ENCODE results near the gene KRT72. TPM values are rescaled to one million over a fixed set of nuclear protein-coding genes. Genes with fewer than 3 reads are reported as not detected.

Gene KRT72
- total RNA-seq, 1 experiment from 2014 or later, result not detected

DNA sequence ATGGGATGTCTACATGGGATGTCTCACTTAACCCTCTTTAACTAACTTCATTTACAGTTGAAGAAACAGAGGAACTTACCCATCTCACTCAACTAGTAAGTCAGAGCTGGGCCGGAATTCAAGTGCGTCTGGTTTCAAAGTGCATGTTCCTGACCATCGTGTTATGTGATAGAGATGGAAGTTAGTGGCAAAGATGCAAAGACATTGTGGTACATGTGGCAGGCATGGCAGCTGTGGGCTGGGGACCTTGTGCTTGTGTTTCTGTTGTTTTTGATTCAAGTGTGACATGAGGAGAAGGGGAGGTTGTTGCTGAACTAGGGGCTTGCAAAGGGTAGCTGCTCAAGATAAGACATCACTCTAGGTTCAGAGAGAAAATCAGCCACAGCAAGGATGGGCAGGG, 25.3 kb downstream of the KRT72 start:
- Histone ChIP-seq H3K9me3 (no peaks in the 10 kb centered on the region), H3K4me3 (ENCODE audit: low read depth, low read length) (no peak overlapping the region), H3K4me1 (no peaks in the 10 kb centered on the region), H3K27me3 (replicated peaks; ENCODE audit: control insufficient read depth, insufficient read depth, low read length) (no peaks in the 10 kb centered on the region), H3K36me3 (ENCODE audit: control insufficient read depth, insufficient read depth, low read length) (no peaks in the 10 kb centered on the region)
- DNase-seq, result no peak
- CTCF ChIA-PET, result no interaction called here
- Mint-ChIP-seq H3K27ac (ENCODE audit: unreplicated experiment) (no peak overlapping the region), H3K9me3 (ENCODE audit: unreplicated experiment) (no peaks in the 10 kb centered on the region), H3K4me3 (ENCODE audit: unreplicated experiment) (no peak overlapping the region), H3K27me3 (ENCODE audit: insufficient read depth, unreplicated experiment) (peaks cover 3% of the 10 kb centered on the region), H3K36me3 (ENCODE audit: insufficient read depth, unreplicated experiment) (no peaks in the 10 kb centered on the region), H3K4me1 (ENCODE audit: low read depth, unreplicated experiment) (no peaks in the 10 kb centered on the region)
- POLR2A ChIA-PET, result no interaction called here
- no TSS peak for BruUV-seq (replicated peaks)
- intact Hi-C loops (cut with micrococcal nuclease; ENCODE audit: unreplicated experiment), result no loop called here
- TF ChIP-seq, protein P1, sequence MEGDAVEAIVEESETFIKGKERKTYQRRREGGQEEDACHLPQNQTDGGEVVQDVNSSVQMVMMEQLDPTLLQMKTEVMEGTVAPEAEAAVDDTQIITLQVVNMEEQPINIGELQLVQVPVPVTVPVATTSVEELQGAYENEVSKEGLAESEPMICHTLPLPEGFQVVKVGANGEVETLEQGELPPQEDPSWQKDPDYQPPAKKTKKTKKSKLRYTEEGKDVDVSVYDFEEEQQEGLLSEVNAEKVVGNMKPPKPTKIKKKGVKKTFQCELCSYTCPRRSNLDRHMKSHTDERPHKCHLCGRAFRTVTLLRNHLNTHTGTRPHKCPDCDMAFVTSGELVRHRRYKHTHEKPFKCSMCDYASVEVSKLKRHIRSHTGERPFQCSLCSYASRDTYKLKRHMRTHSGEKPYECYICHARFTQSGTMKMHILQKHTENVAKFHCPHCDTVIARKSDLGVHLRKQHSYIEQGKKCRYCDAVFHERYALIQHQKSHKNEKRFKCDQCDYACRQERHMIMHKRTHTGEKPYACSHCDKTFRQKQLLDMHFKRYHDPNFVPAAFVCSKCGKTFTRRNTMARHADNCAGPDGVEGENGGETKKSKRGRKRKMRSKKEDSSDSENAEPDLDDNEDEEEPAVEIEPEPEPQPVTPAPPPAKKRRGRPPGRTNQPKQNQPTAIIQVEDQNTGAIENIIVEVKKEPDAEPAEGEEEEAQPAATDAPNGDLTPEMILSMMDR (IDR thresholded peaks at IDR 0.05; ENCODE audit: insufficient read depth in 1 of 2, low read depth in 1 of 2, low read length in 1 of 2, severe bottlenecking in 1 of 2, unreplicated experiment in 1 of 2), result no peak

DNA sequence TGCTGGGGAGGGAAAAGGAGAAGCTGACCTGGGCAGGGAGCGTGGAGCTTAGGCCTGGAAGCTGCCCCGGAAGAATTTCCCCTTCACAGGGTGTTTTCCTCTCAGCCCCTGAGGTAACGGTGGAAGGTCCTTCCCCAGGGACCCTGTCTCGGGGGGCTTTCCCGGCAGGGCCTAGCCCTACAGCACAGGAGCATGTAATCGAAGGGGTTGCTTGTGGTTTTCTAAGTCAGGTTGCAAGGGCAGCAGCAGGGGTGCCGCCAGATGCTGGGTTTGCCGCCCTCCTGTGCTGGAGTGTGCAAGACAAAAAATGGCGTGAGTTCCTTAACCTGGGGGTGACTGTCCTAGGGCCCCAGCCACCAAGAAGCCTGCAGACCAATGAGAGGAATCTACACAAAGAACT, 26.0 kb downstream of the KRT72 start:
- no TSS peak for BruUV-seq (replicated peaks)
- no peak overlapping the region for H3K4me3 Mint-ChIP-seq (ENCODE audit: unreplicated experiment)
- TF ChIP-seq, protein P1 (IDR thresholded peaks at IDR 0.05; ENCODE audit: insufficient read depth in 1 of 2, low read depth in 1 of 2, low read length in 1 of 2, severe bottlenecking in 1 of 2, unreplicated experiment in 1 of 2), result no peak
- no peak for DNase-seq
- Histone ChIP-seq H3K9me3 (no peaks in the 10 kb centered on the region), H3K27me3 (replicated peaks; ENCODE audit: control insufficient read depth, insufficient read depth, low read length) (no peaks in the 10 kb centered on the region), H3K36me3 (ENCODE audit: control insufficient read depth, insufficient read depth, low read length) (no peaks in the 10 kb centered on the region), H3K4me3 (ENCODE audit: low read depth, low read length) (no peak overlapping the region), H3K4me1 (no peaks in the 10 kb centered on the region)
- no peak overlapping the region for H3K27ac Mint-ChIP-seq (ENCODE audit: unreplicated experiment)
- H3K4me1 Mint-ChIP-seq (ENCODE audit: low read depth, unreplicated experiment), result no peaks in the 10 kb centered on the region
- no peaks in the 10 kb centered on the region for H3K36me3 Mint-ChIP-seq (ENCODE audit: insufficient read depth, unreplicated experiment)
- POLR2A ChIA-PET, result no interaction called here
- peaks cover 3% of the 10 kb centered on the region for H3K27me3 Mint-ChIP-seq (ENCODE audit: insufficient read depth, unreplicated experiment)
- CTCF ChIA-PET, result no interaction called here
- intact Hi-C loops (cut with micrococcal nuclease; ENCODE audit: unreplicated experiment), result no loop called here
- H3K9me3 Mint-ChIP-seq (ENCODE audit: unreplicated experiment), result no peaks in the 10 kb centered on the region

DNA sequence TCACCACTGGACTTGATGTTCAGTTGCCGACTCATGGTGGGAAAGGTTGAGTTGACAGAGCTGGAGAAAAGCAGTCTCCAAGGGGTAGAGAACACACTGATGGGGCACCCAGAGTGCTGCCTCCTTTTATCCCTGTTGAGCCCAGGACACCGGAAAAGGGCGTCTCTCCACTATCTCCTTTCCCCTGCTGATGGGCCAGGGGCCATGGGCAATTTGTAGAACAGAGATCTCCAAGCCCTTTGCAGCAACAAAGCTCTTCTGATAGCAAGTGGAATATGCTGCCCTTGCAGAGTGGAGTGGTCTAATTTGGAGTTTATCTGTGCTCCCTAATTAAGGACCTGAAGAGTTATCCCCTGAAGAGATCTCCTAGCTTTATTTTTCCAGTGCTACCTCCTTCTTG, 27.5 kb downstream of the KRT72 start, which contains the start of gene KRT74:
Gene KRT74, minus strand, starts transcription at position 101 of the 400 bp plus-strand sequence. Its CDS starts 66 bp downstream, at position 35.
- no peaks in the 10 kb centered on the region for H3K4me1 ChIP-seq

More for the DNA sequence above, 27.5 kb downstream of the KRT72 start, which contains the start of gene KRT74:
- Mint-ChIP-seq H3K27me3 (ENCODE audit: insufficient read depth, unreplicated experiment) (peaks cover 3% of the 10 kb centered on the region), H3K4me3 (ENCODE audit: unreplicated experiment) (no peak within 1 kb of the TSS), H3K27ac (ENCODE audit: unreplicated experiment) (no peak within 1 kb of the TSS), H3K9me3 (ENCODE audit: unreplicated experiment) (no peaks in the 10 kb centered on the region), H3K4me1 (ENCODE audit: low read depth, unreplicated experiment) (no peaks in the 10 kb centered on the region), H3K36me3 (ENCODE audit: insufficient read depth, unreplicated experiment) (no peaks in the 10 kb centered on the region)
- H3K36me3 ChIP-seq (ENCODE audit: control insufficient read depth, insufficient read depth, low read length), result no peaks in the 10 kb centered on the region
- no peaks in the 10 kb centered on the region for H3K9me3 ChIP-seq
- POLR2A ChIA-PET, result no interaction called here
- DNase-seq, result no peak
- CTCF ChIA-PET, result no interaction called here
- TF ChIP-seq, protein P1 (IDR thresholded peaks at IDR 0.05; ENCODE audit: insufficient read depth in 1 of 2, low read depth in 1 of 2, low read length in 1 of 2, severe bottlenecking in 1 of 2, unreplicated experiment in 1 of 2), result no peak
- intact Hi-C loops (cut with micrococcal nuclease; ENCODE audit: unreplicated experiment), result no loop called here
- no TSS peak for BruUV-seq (replicated peaks)
- no peak within 1 kb of the TSS for H3K4me3 ChIP-seq (ENCODE audit: low read depth, low read length)
- H3K27me3 ChIP-seq (replicated peaks; ENCODE audit: control insufficient read depth, insufficient read depth, low read length), result no peaks in the 10 kb centered on the region

Data from Caco-2 (cell line).